Activated CD4-positive, alpha-beta memory T cell treated with anti-CD3 and anti-CD28 coated beads for 36 hours (primary cell): Measurements from ENCODE around the gene PEF1. TPM values are rescaled to one million over a fixed set of nuclear protein-coding genes. Genes with fewer than 3 reads are reported as not detected.

Experiments
- CTCF ChIA-PET: fragments of 350-600 bp; sonication (Branson Sonifier 250); formaldehyde crosslinking; loops from one replicate; lab custom pipeline; 2021; ENCODE audit warnings: antibody characterized with exemption, inconsistent platforms; lab: Charles Lee
- POLR2A ChIA-PET: fragments of 350-600 bp; sonication (Branson Sonifier 250); formaldehyde crosslinking; loops from one replicate; lab custom pipeline; 2021; ENCODE audit warnings: antibody characterized with exemption; lab: Charles Lee
- DNase-seq: peaks from one replicate; pipeline ENCODE4 v3.0.0-alpha.2; 2020
- H3K27ac Mint-ChIP-seq: one replicate; pipeline ENCODE4 v1.8.0; 2021; ENCODE audit warnings: mixed read lengths
- H3K27me3 Mint-ChIP-seq: one replicate; pipeline ENCODE4 v1.8.0; 2021; ENCODE audit warnings: mixed read lengths
- H3K36me3 Mint-ChIP-seq: one replicate; pipeline ENCODE4 v1.8.0; 2021; ENCODE audit warnings: mixed read lengths
- H3K4me1 Mint-ChIP-seq: one replicate; pipeline ENCODE4 v1.8.0; 2021; ENCODE audit warnings: low read depth, mixed read lengths
- H3K4me3 Mint-ChIP-seq: one replicate; pipeline ENCODE4 v1.8.0; 2021; ENCODE audit warnings: mild to moderate bottlenecking, mixed read lengths
- H3K9me3 Mint-ChIP-seq: one replicate; pipeline ENCODE4 v1.8.0; 2021; ENCODE audit warnings: mixed read lengths
- intact Hi-C: fragments of 100-400 bp; cut with micrococcal nuclease; formaldehyde crosslinking; loops from one replicate; pipeline ENCODE4 v1.15.1; 2023
- total RNA-seq, 2 experiments: library from RNA; stranded (reverse); gene quantifications; one replicate each; pipeline ENCODE4 v1.2.3, GENCODE V29; 2021

PEF1 gene
- total RNA-seq, 2 experiments from 2014 or later = 55.3 to 56.4 TPM

DNA sequence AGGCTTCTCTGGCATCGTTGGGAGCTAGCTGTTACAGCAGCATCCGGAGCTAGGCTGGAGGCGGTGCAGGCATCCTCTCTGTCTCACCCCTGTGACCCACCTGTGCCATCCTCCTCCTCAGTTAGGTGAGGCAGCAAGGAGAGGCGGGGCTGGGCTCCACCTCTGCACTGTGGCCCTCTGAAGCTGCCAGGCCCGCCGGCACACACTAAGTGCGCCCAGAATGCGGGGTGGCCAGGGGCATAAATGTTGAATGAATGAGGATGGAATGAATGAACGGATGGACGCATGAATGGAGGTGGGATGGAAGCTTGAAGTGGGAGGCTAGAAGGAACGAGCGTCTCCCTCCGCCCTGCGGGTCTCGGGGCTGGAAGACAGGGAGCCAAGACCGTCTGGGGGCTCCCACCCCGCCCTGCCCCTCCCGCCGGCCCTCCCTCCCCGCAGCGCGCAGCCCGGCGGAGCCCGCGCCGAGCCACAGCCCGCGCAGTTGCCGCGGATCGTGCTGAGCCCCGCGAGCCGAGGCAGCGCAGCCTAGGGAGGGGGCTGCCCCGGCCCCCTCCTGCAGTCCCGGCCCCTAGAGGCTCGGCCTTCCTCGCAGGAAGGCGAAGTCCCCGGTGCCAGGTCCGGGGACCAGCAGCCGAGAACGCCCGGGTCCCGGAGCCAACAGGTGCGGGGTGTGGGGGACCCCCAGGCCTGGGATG lies 27.3 kb downstream of the PEF1 start, which contains the start of gene HCRTR1:
Gene HCRTR1, plus strand, starts transcription at position 472 of the 698 bp plus-strand sequence. CDS start 1,504 bp downstream, outside the sequence.
- no peak within 1 kb of the TSS for H3K4me3 Mint-ChIP-seq
- H3K4me1 Mint-ChIP-seq = peaks cover 3% of the 10 kb centered on the region
- no peak for DNase-seq
- ChIA-PET CTCF (interaction anchor here (0.6 to 3.1 kb wide), 15 partner anchors 8 to 223 kb away, joined by 3 to 26 read pairs (median 5); no protein-coding TSS in a partner anchor), POLR2A (interaction anchor here (0.5 kb wide), 1 partner anchor 908 kb away, joined by 4 read pairs; no protein-coding TSS in a partner anchor)
- H3K9me3 Mint-ChIP-seq = no peaks in the 10 kb centered on the region
- H3K27ac Mint-ChIP-seq = no peak within 1 kb of the TSS
- H3K27me3 Mint-ChIP-seq = peaks cover 24% of the 10 kb centered on the region
- no peaks in the 10 kb centered on the region for H3K36me3 Mint-ChIP-seq
- intact Hi-C loops = no loop called here

DNA sequence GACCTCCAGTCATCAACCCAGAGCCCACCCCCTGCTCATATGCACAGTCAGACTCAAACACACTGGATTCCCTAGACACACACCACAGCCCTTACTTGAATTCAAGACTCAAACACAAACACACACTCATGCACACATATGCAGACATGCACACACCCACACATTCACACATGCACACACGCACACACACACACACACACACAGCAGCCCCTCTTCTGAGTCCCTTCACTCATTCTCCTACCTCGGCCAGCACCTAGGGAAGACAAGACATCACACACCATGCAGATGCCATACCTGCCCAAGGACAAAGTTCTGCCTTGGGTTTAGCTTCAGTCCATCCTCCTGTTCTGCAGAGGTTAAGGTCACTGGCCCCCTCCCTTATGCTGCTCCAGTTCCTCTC lies 28.7 kb downstream of the PEF1 start:
- POLR2A ChIA-PET = no interaction called here
- Mint-ChIP-seq H3K27ac (no peak overlapping the region), H3K4me3 (no peak overlapping the region), H3K27me3 (peaks cover 24% of the 10 kb centered on the region), H3K36me3 (no peaks in the 10 kb centered on the region), H3K4me1 (peaks cover 3% of the 10 kb centered on the region), H3K9me3 (no peaks in the 10 kb centered on the region)
- DNase-seq = no peak
- intact Hi-C loops = no loop called here
- CTCF ChIA-PET = interaction anchor here (1.7 kb wide), 1 partner anchor 173 kb away, joined by 4 read pairs; no protein-coding TSS in a partner anchor

DNA sequence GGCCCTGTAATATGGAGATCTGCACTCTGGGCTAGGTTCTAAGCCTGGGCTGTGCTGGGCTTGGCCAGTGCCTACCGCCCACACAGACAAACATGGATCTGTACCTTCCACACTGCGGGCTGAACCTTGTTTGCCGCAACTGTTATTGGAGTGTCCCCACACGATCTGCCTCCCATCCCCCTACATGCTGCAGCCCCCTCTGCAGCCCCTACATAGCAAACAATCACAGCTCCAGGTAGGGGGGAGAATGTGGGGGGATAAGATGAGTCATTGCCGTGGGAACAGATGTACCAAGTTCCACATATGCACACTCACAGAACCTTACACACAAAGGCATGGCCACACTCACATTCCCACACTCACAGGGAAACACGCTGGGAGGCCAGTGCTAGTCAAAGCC lies 29.3 kb downstream of the PEF1 start:
- Mint-ChIP-seq H3K27me3 (peaks cover 24% of the 10 kb centered on the region), H3K4me3 (no peak overlapping the region), H3K9me3 (no peaks in the 10 kb centered on the region), H3K36me3 (no peaks in the 10 kb centered on the region), H3K27ac (no peak overlapping the region), H3K4me1 (peaks cover 3% of the 10 kb centered on the region)
- DNase-seq = no peak
- intact Hi-C loops = no loop called here
- POLR2A ChIA-PET = no interaction called here
- CTCF ChIA-PET = no interaction called here

DNA sequence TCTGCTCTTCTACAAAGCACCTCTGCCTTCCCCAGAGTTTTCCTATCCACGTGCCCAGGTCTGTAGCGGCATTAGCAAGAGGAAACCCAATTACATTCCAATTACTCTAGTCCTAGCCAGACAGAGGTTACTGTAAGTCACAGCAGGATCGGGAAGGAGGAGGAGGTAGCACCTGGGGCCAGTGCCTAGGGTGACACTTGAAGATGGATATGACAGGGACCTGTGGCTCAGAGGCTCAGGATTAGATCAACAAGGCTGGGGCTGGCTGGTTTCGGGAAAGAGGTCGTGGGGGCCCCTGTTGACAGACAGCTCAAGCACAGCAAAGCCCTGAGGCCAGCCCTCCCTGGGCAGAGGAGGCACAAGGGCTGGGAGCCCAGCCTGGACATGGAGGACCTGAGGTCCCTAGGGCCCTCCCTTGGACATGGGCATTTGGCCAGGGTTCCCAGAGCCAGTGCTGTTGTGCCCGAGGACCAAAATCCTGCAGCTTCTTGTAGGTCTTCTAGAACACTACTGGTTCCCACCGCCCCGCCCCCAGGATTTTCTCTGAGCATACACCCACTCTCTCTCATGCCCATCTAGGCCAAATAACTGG lies 30.2 kb downstream of the PEF1 start:
- no peak overlapping the region for H3K27ac Mint-ChIP-seq
- ChIA-PET CTCF (interaction anchor here (0.7 kb wide), 1 partner anchor 26 kb away, joined by 3 read pairs; no protein-coding TSS in a partner anchor), POLR2A (no interaction called here)
- DNase-seq = no peak
- no peak overlapping the region for H3K4me3 Mint-ChIP-seq
- peaks cover 3% of the 10 kb centered on the region for H3K4me1 Mint-ChIP-seq
- intact Hi-C loops = no loop called here
- no peaks in the 10 kb centered on the region for H3K36me3 Mint-ChIP-seq
- no peaks in the 10 kb centered on the region for H3K9me3 Mint-ChIP-seq
- peaks cover 20% of the 10 kb centered on the region for H3K27me3 Mint-ChIP-seq

DNA sequence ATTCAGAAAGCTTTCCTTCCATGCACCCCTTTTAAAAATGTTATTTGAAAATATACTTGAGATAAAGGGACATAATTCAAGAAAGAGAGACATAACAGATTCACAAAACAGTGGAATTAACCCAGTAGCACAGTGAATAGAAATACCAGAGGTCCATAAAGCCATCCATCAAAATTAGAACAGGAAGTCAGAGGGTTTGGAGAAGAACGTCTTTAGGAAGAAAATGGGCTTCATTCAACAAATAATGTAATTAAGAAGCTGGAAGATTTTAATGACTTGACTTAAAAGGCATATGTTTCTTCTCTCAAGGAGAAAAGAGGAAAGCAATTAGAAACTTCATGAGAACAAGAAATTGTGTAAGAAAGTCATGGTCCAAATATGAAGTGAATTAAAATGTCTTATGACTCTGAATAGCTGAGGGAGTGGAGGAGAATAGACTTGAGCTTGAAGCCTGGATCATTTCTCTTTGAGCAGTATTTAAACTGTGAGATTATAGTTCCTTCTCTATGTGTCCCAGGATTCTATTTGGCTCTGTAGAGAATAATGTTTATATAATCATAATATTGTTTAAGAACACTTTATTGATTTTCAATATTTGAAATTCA lies 35.1 kb downstream of the PEF1 start:
- DNase-seq = no peak
- CTCF ChIA-PET = interaction anchor here (1.0 to 2.7 kb wide), 2 partner anchors 9 to 136 kb away, joined by 3 to 14 read pairs; no protein-coding TSS in a partner anchor
- intact Hi-C loops = no loop called here
- H3K27me3 Mint-ChIP-seq = peaks cover 6% of the 10 kb centered on the region
- peaks cover 10% of the 10 kb centered on the region for H3K4me1 Mint-ChIP-seq
- H3K27ac Mint-ChIP-seq = no peak overlapping the region
- no peaks in the 10 kb centered on the region for H3K9me3 Mint-ChIP-seq
- POLR2A ChIA-PET = no interaction called here
- no peak overlapping the region for H3K4me3 Mint-ChIP-seq
- H3K36me3 Mint-ChIP-seq = no peaks in the 10 kb centered on the region

DNA sequence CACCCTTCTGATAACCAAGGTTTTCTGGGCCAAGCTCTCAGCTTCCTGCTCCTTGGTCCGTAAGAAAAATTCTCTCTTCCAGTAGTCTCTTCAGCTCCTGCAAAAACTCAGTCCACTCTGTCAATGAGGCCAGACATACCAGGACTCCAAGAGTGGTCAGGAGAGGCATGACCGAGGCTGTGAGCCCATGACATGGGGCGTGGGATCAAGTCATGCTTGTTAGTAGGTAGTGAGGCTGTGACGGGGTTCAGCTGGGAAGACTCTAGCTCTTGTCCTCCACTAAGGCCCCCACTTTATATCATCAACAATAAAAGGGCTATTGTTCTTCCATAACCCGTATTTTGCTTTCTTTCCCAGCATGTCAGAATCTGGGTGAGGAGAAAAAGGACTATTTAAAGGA lies 37.3 kb downstream of the PEF1 start:
- Mint-ChIP-seq H3K27me3 (peaks cover 6% of the 10 kb centered on the region), H3K4me3 (no peak overlapping the region), H3K36me3 (no peaks in the 10 kb centered on the region), H3K4me1 (peaks cover 10% of the 10 kb centered on the region), H3K27ac (no peak overlapping the region), H3K9me3 (no peaks in the 10 kb centered on the region)
- ChIA-PET CTCF (interaction anchor here (0.6 kb wide), 1 partner anchor 193 kb away, joined by 3 read pairs; no protein-coding TSS in a partner anchor), POLR2A (no interaction called here)
- no peak for DNase-seq
- intact Hi-C loops = no loop called here

DNA sequence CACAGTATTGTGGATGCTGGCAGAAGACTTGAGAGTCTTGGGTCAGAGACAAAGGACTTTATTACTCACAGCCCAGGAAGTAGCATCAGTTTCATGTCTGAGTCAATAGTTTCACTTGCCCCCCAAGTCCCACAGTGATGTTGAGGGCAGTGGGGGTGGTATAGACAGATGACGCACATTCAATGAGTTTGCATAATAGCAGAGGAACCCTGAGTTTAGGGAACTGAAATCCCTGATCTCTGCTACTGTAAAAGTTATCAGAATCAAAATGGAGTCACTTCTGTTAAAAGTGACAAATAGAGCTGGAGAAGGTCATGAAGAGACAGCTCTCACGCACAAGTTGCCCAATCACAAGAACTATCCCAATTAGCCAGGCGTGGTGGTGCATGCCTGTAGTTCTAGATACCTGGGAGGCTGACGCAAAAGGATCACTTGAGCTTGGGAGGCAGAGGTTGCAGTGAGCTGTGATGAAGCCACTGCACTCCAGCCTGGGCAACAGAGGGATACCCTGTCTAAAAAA lies 38.7 kb downstream of the PEF1 start:
- intact Hi-C loops = no loop called here
- peak overlapping the region; percentile 35 for H3K27ac Mint-ChIP-seq

DNA sequence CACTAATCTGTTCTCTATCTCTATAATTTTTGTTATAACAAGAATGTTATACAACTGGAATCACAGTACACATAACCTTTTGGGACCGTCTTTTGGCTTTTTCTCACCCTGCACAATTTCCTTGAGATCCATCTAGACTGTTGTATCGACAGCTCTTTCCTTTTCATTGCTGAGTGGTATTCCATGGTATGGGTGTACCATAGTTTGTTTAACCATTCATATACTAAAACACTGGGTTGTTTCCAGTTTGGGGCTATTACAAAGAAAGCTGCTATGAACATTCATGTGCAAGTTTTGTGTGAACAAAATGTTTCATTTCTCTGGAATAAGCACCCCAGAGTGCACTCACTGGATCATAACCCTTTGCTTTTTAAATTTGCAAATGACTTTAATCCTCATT lies 42.6 kb downstream of the PEF1 start:
- peaks cover 11% of the 10 kb centered on the region for H3K4me1 Mint-ChIP-seq
- intact Hi-C loops = no loop called here
- H3K27me3 Mint-ChIP-seq = no peaks in the 10 kb centered on the region
- no peak for DNase-seq
- POLR2A ChIA-PET = no interaction called here
- H3K4me3 Mint-ChIP-seq = no peak overlapping the region
- CTCF ChIA-PET = interaction anchor here (0.7 to 1.0 kb wide), 2 partner anchors 9 to 16 kb away, joined by 3 to 4 read pairs; no protein-coding TSS in a partner anchor
- H3K9me3 Mint-ChIP-seq = no peaks in the 10 kb centered on the region
- no peaks in the 10 kb centered on the region for H3K36me3 Mint-ChIP-seq
- no peak overlapping the region for H3K27ac Mint-ChIP-seq

More for the DNA sequence above, 38.7 kb downstream of the PEF1 start:
- Mint-ChIP-seq H3K4me3 (no peak overlapping the region), H3K4me1 (peaks cover 11% of the 10 kb centered on the region), H3K27me3 (peaks cover 6% of the 10 kb centered on the region), H3K36me3 (no peaks in the 10 kb centered on the region), H3K9me3 (no peaks in the 10 kb centered on the region)
- DNase-seq = peak; percentile 74
- ChIA-PET POLR2A (no interaction called here), CTCF (interaction anchor here (1.0 to 1.4 kb wide), 2 partner anchors 13 to 57 kb away, joined by 3 to 7 read pairs; no protein-coding TSS in a partner anchor)

DNA sequence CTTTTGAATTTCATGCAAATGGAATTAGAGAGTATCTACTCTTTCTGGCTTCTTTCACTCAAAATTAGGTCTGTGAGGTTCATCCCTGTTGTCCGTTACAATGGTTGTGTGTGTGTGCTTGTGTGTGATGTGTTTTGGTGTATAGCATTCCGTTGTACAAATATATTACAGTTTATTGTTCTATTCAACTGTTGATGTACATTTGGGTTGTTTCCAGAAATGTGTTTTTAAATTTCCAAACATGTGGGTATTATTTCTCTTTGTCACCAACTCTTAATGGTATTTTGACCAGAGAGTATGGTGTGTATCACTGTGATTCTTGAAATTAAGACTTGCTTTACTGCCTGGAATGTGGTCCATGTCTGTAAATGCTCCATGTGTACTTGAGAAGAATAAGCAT lies 44.0 kb downstream of the PEF1 start:
- no peak overlapping the region for H3K4me3 Mint-ChIP-seq
- no peaks in the 10 kb centered on the region for H3K36me3 Mint-ChIP-seq
- H3K4me1 Mint-ChIP-seq = peaks cover 2% of the 10 kb centered on the region
- H3K27ac Mint-ChIP-seq = no peak overlapping the region
- no peaks in the 10 kb centered on the region for H3K9me3 Mint-ChIP-seq
- POLR2A ChIA-PET = no interaction called here
- intact Hi-C loops = no loop called here
- no peak for DNase-seq
- H3K27me3 Mint-ChIP-seq = peaks cover 2% of the 10 kb centered on the region
- CTCF ChIA-PET = interaction anchor here (0.7 kb wide), 1 partner anchor 37 kb away, joined by 3 read pairs; no protein-coding TSS in a partner anchor

DNA sequence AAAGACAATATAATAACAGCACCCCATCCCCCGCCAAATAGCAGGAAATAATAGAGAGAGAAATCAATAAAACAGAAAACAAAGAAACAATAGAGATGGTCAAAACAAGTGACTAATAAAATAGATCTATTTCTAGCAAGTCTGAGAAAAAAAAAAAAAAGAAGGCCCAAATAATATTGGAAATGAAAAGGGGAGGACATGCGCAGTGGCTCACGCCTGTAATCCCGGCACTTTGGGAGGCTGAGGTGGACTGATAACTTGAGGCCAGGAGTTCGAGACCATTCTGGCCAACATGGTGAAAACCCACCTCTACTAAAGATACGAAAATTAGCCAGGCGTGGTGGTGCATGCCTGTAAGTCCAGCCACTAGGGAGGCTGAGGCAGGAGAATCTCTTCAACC lies 45.7 kb downstream of the PEF1 start:
- CTCF ChIA-PET = no interaction called here
- H3K4me1 Mint-ChIP-seq = peaks cover 1% of the 10 kb centered on the region
- no peak overlapping the region for H3K27ac Mint-ChIP-seq
- intact Hi-C loops = no loop called here
- no peaks in the 10 kb centered on the region for H3K9me3 Mint-ChIP-seq
- H3K4me3 Mint-ChIP-seq = no peak overlapping the region
- POLR2A ChIA-PET = no interaction called here
- peaks cover 2% of the 10 kb centered on the region for H3K27me3 Mint-ChIP-seq
- no peak for DNase-seq
- no peaks in the 10 kb centered on the region for H3K36me3 Mint-ChIP-seq

DNA sequence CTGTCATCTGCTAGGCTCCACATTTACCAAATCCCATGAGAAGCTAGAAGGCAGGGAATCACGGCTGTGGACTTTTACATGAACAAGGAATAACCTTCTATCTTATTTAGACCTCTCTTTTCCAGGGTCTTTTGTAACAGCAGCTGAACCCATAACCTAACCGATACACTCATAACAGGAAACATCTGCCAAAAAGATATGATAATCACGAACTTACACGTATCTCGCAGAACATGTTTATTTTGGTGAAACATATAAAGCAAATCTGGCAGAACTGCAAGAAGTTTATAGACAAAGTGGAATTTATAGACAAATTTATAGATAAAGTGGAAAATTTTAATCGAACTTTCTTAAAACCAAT lies 48.0 kb downstream of the PEF1 start:
- Mint-ChIP-seq H3K36me3 (no peaks in the 10 kb centered on the region), H3K27ac (no peak overlapping the region), H3K27me3 (peaks cover 7% of the 10 kb centered on the region), H3K4me3 (no peak overlapping the region), H3K4me1 (peaks cover 1% of the 10 kb centered on the region), H3K9me3 (no peaks in the 10 kb centered on the region)
- intact Hi-C loops = no loop called here
- ChIA-PET CTCF (interaction anchor here (0.8 to 1.3 kb wide), 2 partner anchors 9 to 32 kb away, joined by 3 read pairs; no protein-coding TSS in a partner anchor), POLR2A (no interaction called here)
- no peak for DNase-seq
